H1 (cell line): ENCODE results near the gene TGFBR2. TPM values are rescaled to one million over a fixed set of nuclear protein-coding genes. Genes with fewer than 3 reads are reported as not detected.
"Not testable (repeated sequence)": the region's sequence is repeated elsewhere in the genome, so short reads cannot be mapped to it uniquely, and the experiment has no call there.

ENCODE experiments used
- CTCF ChIA-PET: fragments of 300-600 bp; sonication (Branson Sonifier 250); formaldehyde crosslinking; loops from one replicate; lab custom pipeline; 2021; ENCODE audit not compliant: partially characterized antibody; lab: Charles Lee
- POLR2A ChIA-PET: fragments of 300-600 bp; sonication (Branson Sonifier 250); formaldehyde crosslinking; loops from one replicate; lab custom pipeline; 2021; ENCODE audit warnings: inconsistent platforms; ENCODE audit not compliant: partially characterized antibody; lab: Charles Lee
- DNase-seq, 2 experiments: peaks; one replicate each; pipeline versions ENCODE4 v3.0.0 to v3.0.0-alpha.2; 2010 to 2022; ENCODE audit warnings: low spot score in 2 of 2, low read depth in 1 of 2, mixed read lengths in 1 of 2
- FAIRE-seq: peaks from 2 replicates; lab custom pipeline; 2011; peaks lifted over from hg19 to GRCh38; lab: Jason Lieb, UNC
- H2AFZ ChIP-seq: 2 replicates; pipeline ENCODE4 v1.8.1; 2012; ENCODE audit warnings: low read length, inconsistent platforms
- H2AK5ac ChIP-seq: 2 replicates; pipeline ENCODE4 v1.6.1; 2013; ENCODE audit warnings: low read depth, low read length
- H2BK120ac ChIP-seq: replicated peaks from 2 replicates; pipeline ENCODE3; 2013; ENCODE audit warnings: low read depth, low read length, inconsistent platforms
- H2BK12ac ChIP-seq: 2 replicates; pipeline ENCODE4 v1.6.1; 2013; ENCODE audit warnings: low read depth, low read length
- H2BK15ac ChIP-seq: 2 replicates; pipeline ENCODE4 v1.6.1; 2013; ENCODE audit warnings: low read length
- H2BK20ac ChIP-seq: 2 replicates; pipeline ENCODE4 v1.6.1; 2013; ENCODE audit warnings: low read length
- H2BK5ac ChIP-seq: 2 replicates; pipeline ENCODE4 v1.6.1; 2013; ENCODE audit warnings: low read depth, low read length
- H3K14ac ChIP-seq: 2 replicates; pipeline ENCODE4 v1.6.1; 2013; ENCODE audit warnings: inconsistent platforms; ENCODE audit not compliant: insufficient read length
- H3K18ac ChIP-seq: 2 replicates; pipeline ENCODE4 v1.6.1; 2013; ENCODE audit warnings: low read length; ENCODE audit errors: extremely low read depth
- H3K23ac ChIP-seq: 2 replicates; pipeline ENCODE4 v1.6.1; 2013; ENCODE audit warnings: inconsistent platforms; ENCODE audit not compliant: insufficient read length
- H3K23me2 ChIP-seq: 2 replicates; pipeline ENCODE4 v1.6.1; 2013; ENCODE audit warnings: low read depth, low read length
- H3K27ac ChIP-seq: 2 replicates; pipeline ENCODE4 v1.6.1; 2011; ENCODE audit warnings: low read depth, low read length, inconsistent platforms
- H3K27me3 ChIP-seq, 4 experiments: replicated peaks in 1 of 4; 1 replicate in 1 of 4; 2 replicates in 3 of 4; pipeline versions ENCODE4 v1.6.1 to v1.8.1; 2011 to 2013; ENCODE audit warnings: low read length in 3 of 4, mild to moderate bottlenecking in 3 of 4, inconsistent platforms in 2 of 4, mixed read lengths in 2 of 4, moderate library complexity in 1 of 4; ENCODE audit not compliant: control insufficient read depth in 3 of 4, insufficient read depth in 3 of 4; ENCODE audit errors: extremely low read depth in 1 of 4
- H3K36me3 ChIP-seq, 4 experiments: 2 replicates each; pipeline versions ENCODE4 v1.6.1 to v1.8.1; 2011 to 2013; ENCODE audit warnings: mild to moderate bottlenecking in 4 of 4, low read length in 3 of 4, moderate library complexity in 2 of 4, control low read depth in 1 of 4, inconsistent platforms in 1 of 4; ENCODE audit not compliant: insufficient read depth in 4 of 4, control insufficient read depth in 2 of 4
- H3K4ac ChIP-seq: replicated peaks from 2 replicates; pipeline ENCODE3; 2013; ENCODE audit warnings: low read length, low read depth, mixed read lengths, inconsistent platforms; ENCODE audit not compliant: insufficient read length
- H3K4me1 ChIP-seq, 4 experiments: replicated peaks in 1 of 4; 1 replicate in 1 of 4; 2 replicates in 3 of 4; pipeline versions ENCODE4 v1.6.1 to v1.8.1; 2011 to 2013; ENCODE audit warnings: low read length in 3 of 4, inconsistent platforms in 2 of 4, mixed read lengths in 1 of 4; ENCODE audit not compliant: insufficient read depth in 4 of 4, control insufficient read depth in 3 of 4
- H3K4me2 ChIP-seq, 2 experiments: 2 replicates each; pipeline versions ENCODE4 v1.6.1 to v1.8.1; 2011 to 2013; ENCODE audit warnings: low read depth in 2 of 2, low read length in 2 of 2, control low read depth in 1 of 2, inconsistent platforms in 1 of 2, mild to moderate bottlenecking in 1 of 2; ENCODE audit not compliant: insufficient read depth in 1 of 2
- H3K4me3 ChIP-seq, 4 experiments: fragments of 200-600, 300-600 bp in 1 of 4; sonication (generic), shearing (Covaris generic), sonication (Bioruptor Twin) in 1 of 4; 2 replicates each; pipeline versions ENCODE4 v1.5.1 to v1.8.1; 2011 to 2016; ENCODE audit warnings: low read length in 4 of 4, low read depth in 3 of 4, control low read depth in 2 of 4, inconsistent platforms in 2 of 4, mild to moderate bottlenecking in 2 of 4, mixed read lengths in 1 of 4, moderate library complexity in 1 of 4; ENCODE audit not compliant: insufficient read depth in 2 of 4; ENCODE audit errors: extremely low read depth in 1 of 4
- H3K56ac ChIP-seq: replicated peaks from 2 replicates; pipeline ENCODE3; 2013; ENCODE audit warnings: low read depth, mild to moderate bottlenecking, mixed read lengths, low read length, inconsistent platforms; ENCODE audit not compliant: insufficient read length
- H3K79me1 ChIP-seq: 2 replicates; pipeline ENCODE4 v1.6.1; 2013; ENCODE audit warnings: low read depth, low read length, control low read depth
- H3K79me2 ChIP-seq, 2 experiments: 2 replicates each; pipeline versions ENCODE4 v1.6.1 to v1.8.1; 2012 to 2013; ENCODE audit warnings: low read length in 2 of 2, mild to moderate bottlenecking in 2 of 2, inconsistent platforms in 1 of 2; ENCODE audit not compliant: insufficient read depth in 2 of 2, control insufficient read depth in 1 of 2
- H3K9ac ChIP-seq, 4 experiments: replicated peaks in 1 of 4; 1 replicate in 1 of 4; 2 replicates in 3 of 4; pipeline versions ENCODE4 v1.6.1 to v1.8.1; 2011 to 2013; ENCODE audit warnings: low read depth in 3 of 4, low read length in 3 of 4, control low read depth in 2 of 4, mild to moderate bottlenecking in 2 of 4, moderate library complexity in 2 of 4, inconsistent platforms in 1 of 4; ENCODE audit errors: extremely low read depth in 1 of 4
- H3K9me3 ChIP-seq, 2 experiments: 2 replicates each; pipeline versions ENCODE4 v1.6.1 to v1.8.1; 2012 to 2013; ENCODE audit warnings: mild to moderate bottlenecking in 2 of 2, moderate library complexity in 2 of 2, control low read depth in 1 of 2, inconsistent platforms in 1 of 2, low read depth in 1 of 2, low read length in 1 of 2, mixed read lengths in 1 of 2; ENCODE audit not compliant: insufficient read depth in 2 of 2
- H4K20me1 ChIP-seq, 2 experiments: replicated peaks in 1 of 2; 2 replicates each; pipeline versions ENCODE3 to v1.8.1; 2011 to 2013; ENCODE audit warnings: inconsistent platforms in 2 of 2, low read length in 2 of 2, mild to moderate bottlenecking in 1 of 2; ENCODE audit not compliant: insufficient read depth in 2 of 2, control insufficient read depth in 1 of 2
- H4K5ac ChIP-seq: 2 replicates; pipeline ENCODE4 v1.6.1; 2013; ENCODE audit warnings: low read length, low read depth, mixed read lengths, inconsistent platforms; ENCODE audit not compliant: insufficient read length
- H4K8ac ChIP-seq: 2 replicates; pipeline ENCODE4 v1.8.0; 2013; ENCODE audit warnings: mild to moderate bottlenecking, moderate library complexity, low read length, inconsistent platforms; ENCODE audit not compliant: insufficient read depth; ENCODE audit errors: extremely low read depth
- H4K91ac ChIP-seq: replicated peaks from 2 replicates; pipeline ENCODE3; 2013; ENCODE audit warnings: low read length, mixed read lengths, inconsistent platforms; ENCODE audit not compliant: insufficient read length
- BRCA1 ChIP-seq: IDR thresholded peaks from 2 replicates; pipeline ENCODE4 v1.6.1; 2012; ENCODE audit warnings: low read depth, low read length, improper control_type of control experiment
- CTBP2 ChIP-seq: IDR thresholded peaks from 2 replicates; pipeline ENCODE4 v1.7.0; 2011; ENCODE audit warnings: borderline replicate concordance, mild to moderate bottlenecking, moderate library complexity, mixed read lengths, low read length; ENCODE audit not compliant: insufficient read depth, insufficient read length
- SP1 ChIP-seq: IDR thresholded peaks from 2 replicates; pipeline ENCODE4 v1.6.1; 2011; ENCODE audit warnings: low read depth, low read length
- TAF1 ChIP-seq: IDR thresholded peaks from 2 replicates; pipeline ENCODE4 v1.6.1; 2011; ENCODE audit warnings: mild to moderate bottlenecking, low read depth, low read length
- WGBS, 2 experiments: shearing (Covaris generic) in 1 of 2; methylation state at CpG; one replicate each; pipeline versions ENCODE4 v1.1.6 to v1.1.7; 2013 to 2015; ENCODE audit warnings: low lambda C conversion rate in 2 of 2, mixed read lengths in 2 of 2, inconsistent platforms in 1 of 2, low coverage in 1 of 2, missing lambda C conversion rate in 1 of 2; ENCODE audit not compliant: insufficient replicate concordance in 2 of 2, insufficient coverage in 1 of 2, insufficient read length in 1 of 2; ENCODE audit errors: extremely low coverage in 1 of 2, missing lambda C conversion rate in 1 of 2; 5-methylcytosine and 5-hydroxymethylcytosine counted together
- polyA plus RNA-seq, 7 experiments: library from polyadenylated mRNA; depleted of rRNA in 3 of 7; stranded (reverse) in 5 of 7; unstranded in 2 of 7; fragments of >200 nt in 5 of 7; fragments of 200-250 nt in 2 of 7; gene quantifications; 1 replicate in 5 of 7; 2 replicates in 1 of 7; 4 replicates in 1 of 7; pipeline versions ENCODE4 v1.2.1 to v1.2.3, GENCODE V29; 2011 to 2013; ENCODE audit warnings: missing spikeins in 2 of 7, mixed read lengths in 2 of 7
- total RNA-seq: library from RNA; stranded (reverse); fragmentation: NEBNext Ultra II Directional; extraction: Animal tissue kit (Norgen Biotek cat#: 25700); gene quantifications from 2 replicates; pipeline ENCODE4 v1.2.1, GENCODE V29; 2021

TGFBR2 gene
- total and polyA plus RNA-seq, 2 of the 8 experiments (the other 6 are each of a cell fraction or from before 2014, with no cell fraction given) = 4.2 to 7.4 TPM

DNA sequence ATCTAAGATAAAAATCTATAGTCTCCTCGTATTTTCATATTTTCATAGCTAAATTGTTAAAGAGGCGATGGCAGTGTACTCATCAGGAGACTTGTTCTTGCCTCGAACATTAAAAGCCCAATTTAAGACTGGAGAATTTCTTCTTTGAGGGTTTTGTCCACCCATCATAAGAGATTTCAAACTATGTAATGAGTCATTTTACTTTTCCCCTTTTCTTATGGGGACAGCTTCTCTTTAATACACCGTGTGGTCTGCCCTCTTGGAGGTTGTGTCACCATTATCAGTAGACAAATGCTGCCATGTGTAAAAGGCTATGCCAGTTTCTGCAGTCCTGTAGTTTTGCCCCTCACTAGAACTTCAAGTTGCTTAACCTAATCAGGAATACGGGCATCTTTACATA is 16.9 kb downstream of the TGFBR2 start (continued):
- TF ChIP-seq SP1 (no peak), CTBP2 (no peak), BRCA1 (no peak), TAF1 (no peak)

GRCh38 chr3:30624480-30624879 is 18.1 kb downstream of the TGFBR2 start:
- FAIRE-seq = not testable (repeated sequence)
- CTCF ChIA-PET = interaction anchor here (0.6 to 1.2 kb wide), 4 partner anchors 10 to 305 kb away, joined by 3 to 4 read pairs (median 4); no protein-coding TSS in a partner anchor
- peaks cover 3 to 54% of the 10 kb centered on the region in 2 experiments; a peak in 3 of 4 replicates for H3K79me2 ChIP-seq

More at GRCh38 chr3:30624480-30624879, 18.1 kb downstream of the TGFBR2 start:
- H2BK15ac ChIP-seq, H2BK120ac ChIP-seq, H2BK12ac ChIP-seq, H4K8ac ChIP-seq, H3K4me2 ChIP-seq, H4K91ac ChIP-seq, H2BK20ac ChIP-seq, H4K5ac ChIP-seq, H3K18ac ChIP-seq, H3K56ac ChIP-seq, H3K27ac ChIP-seq, H3K23me2 ChIP-seq, H3K79me1 ChIP-seq, H3K23ac ChIP-seq, DNase-seq, H3K36me3 ChIP-seq, H3K9ac ChIP-seq, H3K14ac ChIP-seq, H3K27me3 ChIP-seq, H4K20me1 ChIP-seq, H3K9me3 ChIP-seq, H3K4me3 ChIP-seq, H2BK5ac ChIP-seq, H3K4ac ChIP-seq, POLR2A ChIA-PET, H2AFZ ChIP-seq, H2AK5ac ChIP-seq: not testable (repeated sequence)
- peaks cover 5 to 12% (median 8%) of the 10 kb centered on the region in 4 experiments; a peak in 6 of 7 replicates for H3K4me1 ChIP-seq
- 88% methylated on average over 3 of the region's 6 CpGs; no CpG with 5 or more reads in 1 of the 2 experiments for WGBS, 2 experiments
